ENCODE data around the gene ARX.

Gene ARX

DNA sequence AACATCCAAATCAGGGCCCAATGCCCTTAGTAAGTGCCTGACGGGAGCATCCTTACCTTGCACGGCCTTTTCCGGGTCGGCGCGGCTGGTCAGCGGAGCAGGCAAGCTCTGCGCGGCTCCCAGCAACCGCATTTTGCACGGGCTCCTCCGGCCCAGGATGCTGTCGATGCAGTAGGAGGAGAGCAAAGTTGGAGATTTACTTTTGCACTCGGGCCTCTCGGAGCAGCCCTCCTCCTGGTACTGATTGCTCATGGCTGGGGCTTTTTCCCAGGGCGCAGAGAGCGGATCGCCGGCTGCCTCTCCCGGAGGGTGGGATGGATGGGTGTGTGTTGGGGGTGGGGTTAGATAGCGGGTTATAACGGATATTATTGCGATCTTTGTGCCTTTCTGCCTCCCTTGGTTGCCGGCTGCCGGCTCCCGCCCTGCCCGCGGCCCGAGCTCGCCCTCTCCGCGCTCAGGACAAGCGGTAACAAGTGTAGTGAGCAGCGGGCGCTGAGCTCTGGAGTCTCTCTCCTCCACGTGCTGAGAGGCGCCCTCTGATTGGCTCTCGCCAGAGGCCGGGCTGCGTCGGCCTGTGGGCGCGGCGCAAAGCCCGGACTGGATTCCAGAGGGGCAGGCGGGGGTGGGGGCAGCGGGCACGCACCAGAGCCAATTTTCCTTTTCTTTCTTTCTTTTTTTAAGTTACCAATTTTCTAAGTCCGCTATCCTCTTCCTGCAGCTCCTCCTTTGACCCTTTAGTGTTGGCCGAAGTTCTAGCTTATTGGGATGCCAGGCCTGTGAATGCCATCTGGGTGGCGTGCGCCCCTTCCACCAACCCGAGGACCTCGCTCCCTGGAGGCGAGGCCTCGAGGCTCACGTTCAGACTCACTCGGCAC lies at the start of gene ARX:
TSS of gene ARX (minus strand) at position 480 of the 875 bp plus-strand sequence. CDS start at position 252, 228 bp downstream.
- DNase-seq (ENCODE audit: low read depth in 2 of 2), result no peak

- DNase-seq (ENCODE audit: low read depth in 2 of 2), result no peak
These were observed 43.5 kb upstream of the ARX start for GRCh38 chrX:25059273-25059672.

- no peak for DNase-seq (ENCODE audit: low read depth in 2 of 2)
These were observed 37.2 kb upstream of the ARX start for GRCh38 chrX:25052798-25053534.

DNA sequence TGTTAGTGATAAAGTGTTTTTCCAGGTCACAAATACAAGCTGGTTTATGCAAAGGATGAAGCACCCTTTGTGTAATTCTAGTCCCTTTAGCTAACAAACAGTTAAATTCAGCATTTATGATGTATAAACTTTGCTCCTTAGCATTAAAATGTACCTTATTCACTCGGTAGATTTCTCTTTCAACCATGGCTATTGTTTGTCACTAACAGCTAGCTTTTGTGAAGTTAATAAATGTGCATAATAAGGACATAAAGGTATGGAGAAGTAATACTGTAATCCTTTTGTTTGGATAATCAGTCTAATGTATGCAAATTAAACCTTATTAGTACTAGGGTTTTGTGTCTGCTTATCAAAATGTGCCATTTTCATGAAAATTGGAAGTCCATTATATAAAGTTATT lies 34.2 kb upstream of the ARX start:
- DNase-seq (ENCODE audit: low read depth in 2 of 2), result no peak

DNA sequence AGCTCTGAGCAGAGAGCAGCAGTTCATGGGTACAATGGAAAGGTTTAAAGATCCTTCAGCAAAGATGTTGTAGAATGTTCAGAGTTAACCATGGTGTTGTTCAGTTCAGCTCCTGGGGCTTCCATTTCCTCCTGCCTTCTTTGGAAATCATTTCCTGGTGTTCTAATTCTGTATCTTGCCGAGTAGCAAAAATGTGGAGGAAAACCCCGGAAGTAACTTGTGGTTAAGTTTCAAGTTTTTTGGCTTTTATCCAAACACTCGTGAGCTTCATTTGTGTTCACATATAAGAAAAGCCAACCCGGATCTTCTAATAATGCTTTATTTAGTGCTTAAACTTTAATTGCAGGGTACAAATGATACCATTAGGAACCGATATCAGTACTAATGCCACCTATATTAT lies 33.6 kb upstream of the ARX start:
- DNase-seq (ENCODE audit: low read depth in 2 of 2), result no peak

- DNase-seq (ENCODE audit: low read depth in 2 of 2), result no peak
These were observed 32.4 kb upstream of the ARX start for GRCh38 chrX:25048178-25048577.

GRCh38 chrX:25043192-25043591 lies 27.4 kb upstream of the ARX start:
- DNase-seq (ENCODE audit: low read depth in 2 of 2), result no peak

- no peak for DNase-seq (ENCODE audit: low read depth in 2 of 2)
These were observed 23.3 kb upstream of the ARX start for GRCh38 chrX:25039036-25039435.

GRCh38 chrX:25034889-25035288 lies 19.1 kb upstream of the ARX start:
- no peak for DNase-seq (ENCODE audit: low read depth in 2 of 2)

GRCh38 chrX:25029288-25029825 lies 13.6 kb upstream of the ARX start:
- no peak for DNase-seq (ENCODE audit: low read depth in 2 of 2)

DNA sequence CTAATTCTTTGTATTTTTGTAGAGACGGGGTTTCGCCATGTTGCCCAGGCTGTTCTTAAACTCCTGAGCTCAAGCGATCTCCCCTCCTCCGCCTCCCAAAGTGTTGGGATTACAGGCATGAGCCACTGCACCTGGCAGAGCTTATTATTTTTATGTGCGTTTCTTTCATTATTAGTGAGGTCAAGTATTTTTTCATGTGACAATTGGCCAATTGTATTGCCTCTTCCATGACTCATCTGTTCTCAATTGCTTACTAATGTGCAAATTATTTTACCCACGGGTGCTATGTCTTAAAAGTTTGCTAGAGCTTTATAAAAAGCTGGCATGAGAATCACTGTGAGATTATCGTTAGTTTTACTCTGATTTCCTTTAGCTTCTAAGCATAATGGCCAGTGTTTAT lies 13.0 kb upstream of the ARX start:
- DNase-seq (ENCODE audit: low read depth in 2 of 2), result no peak

- no peak for DNase-seq (ENCODE audit: low read depth in 2 of 2)
These were observed 10.8 kb upstream of the ARX start for GRCh38 chrX:25026576-25026975.

- DNase-seq (ENCODE audit: low read depth in 2 of 2), result no peak
These were observed 9.8 kb upstream of the ARX start for GRCh38 chrX:25025615-25026014.

DNA sequence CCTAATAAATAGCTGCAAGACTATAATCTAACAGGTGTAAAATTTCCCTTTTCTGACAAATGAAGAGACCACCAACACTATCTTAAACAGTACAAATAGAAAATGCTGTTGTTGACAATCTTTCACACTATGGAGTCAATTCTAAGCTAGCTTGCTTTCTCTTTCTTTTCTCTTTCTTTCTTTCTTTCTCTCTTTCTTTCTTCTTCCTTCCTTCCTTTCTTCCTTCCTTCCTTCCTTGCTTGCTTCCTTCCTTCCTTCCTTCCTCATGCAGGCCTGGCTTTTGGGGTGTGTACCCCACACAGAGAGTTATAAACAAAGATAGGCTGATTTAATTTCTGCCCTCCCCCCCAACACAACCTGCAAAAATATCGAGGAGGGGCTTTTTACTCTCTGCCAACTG lies 8.1 kb upstream of the ARX start:
- no peak for DNase-seq (ENCODE audit: low read depth in 2 of 2)

DNA sequence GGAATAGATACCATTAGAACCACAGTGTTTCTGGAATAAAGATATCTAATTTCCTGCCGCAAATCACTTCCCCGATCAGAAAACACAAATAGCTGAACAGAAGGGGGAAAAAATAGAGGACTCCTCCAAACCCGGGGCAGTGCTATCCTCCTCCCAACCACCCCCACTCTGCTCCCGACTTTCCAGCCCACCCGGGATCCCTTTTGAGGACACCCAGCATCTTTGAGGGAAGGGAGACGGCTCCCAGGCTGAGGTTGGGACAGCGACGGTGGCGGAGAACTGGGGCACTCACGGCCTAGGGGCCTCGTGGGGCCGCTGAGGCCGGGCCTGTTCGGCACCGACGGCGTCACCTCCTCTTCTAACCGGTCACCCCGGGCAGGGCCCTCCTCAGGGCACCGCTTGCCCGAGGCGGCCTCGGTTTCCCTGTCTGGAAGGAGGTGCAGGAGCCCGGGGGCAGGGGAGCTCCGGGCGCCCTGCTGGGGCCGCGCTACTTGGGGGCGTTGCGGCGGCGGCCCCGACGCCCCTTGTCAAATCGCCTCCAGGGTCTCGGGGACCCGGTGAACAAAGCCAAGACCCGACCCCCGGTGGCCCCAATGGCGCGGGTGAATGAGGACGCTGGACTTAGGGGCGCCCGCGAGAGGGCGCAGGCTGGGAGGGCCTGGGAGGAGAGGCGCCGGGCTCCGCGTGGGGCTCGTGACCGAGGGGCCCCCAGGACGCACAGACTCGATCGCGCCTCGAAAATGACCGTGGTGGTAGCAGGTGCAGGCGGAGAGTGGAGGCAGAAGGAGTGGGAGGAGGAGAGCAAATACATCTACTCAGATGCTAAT lies 6.9 kb upstream of the ARX start:
- no peak for DNase-seq (ENCODE audit: low read depth in 2 of 2)

DNA sequence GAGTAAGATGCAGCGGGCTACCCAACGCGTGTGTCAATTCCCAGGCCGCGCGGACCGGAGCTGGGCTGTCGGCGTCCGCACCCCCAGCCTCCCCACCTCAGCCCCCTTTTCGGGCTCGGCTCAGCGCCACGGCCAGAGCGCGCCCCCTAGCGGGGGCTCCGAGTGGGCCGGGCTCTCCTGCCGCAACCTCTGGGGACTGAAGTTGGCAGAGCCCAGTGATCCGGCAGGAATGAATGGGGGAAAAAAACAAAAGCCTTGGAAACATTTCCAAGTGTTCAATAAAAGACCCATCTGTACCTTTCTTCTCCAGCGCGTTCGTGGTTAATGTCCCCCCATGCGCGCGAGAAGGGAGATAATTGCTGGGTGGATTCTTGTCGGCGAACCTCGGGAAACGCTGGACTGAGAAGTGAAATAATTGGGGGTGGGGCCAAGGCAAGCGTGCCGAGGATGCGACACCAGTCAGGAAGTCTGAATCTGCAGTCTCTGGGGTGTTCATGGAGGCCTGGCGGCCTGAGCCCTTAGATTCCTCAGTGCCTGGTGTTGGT lies 5.2 kb upstream of the ARX start:
- no peak for DNase-seq (ENCODE audit: low read depth in 2 of 2)

DNA sequence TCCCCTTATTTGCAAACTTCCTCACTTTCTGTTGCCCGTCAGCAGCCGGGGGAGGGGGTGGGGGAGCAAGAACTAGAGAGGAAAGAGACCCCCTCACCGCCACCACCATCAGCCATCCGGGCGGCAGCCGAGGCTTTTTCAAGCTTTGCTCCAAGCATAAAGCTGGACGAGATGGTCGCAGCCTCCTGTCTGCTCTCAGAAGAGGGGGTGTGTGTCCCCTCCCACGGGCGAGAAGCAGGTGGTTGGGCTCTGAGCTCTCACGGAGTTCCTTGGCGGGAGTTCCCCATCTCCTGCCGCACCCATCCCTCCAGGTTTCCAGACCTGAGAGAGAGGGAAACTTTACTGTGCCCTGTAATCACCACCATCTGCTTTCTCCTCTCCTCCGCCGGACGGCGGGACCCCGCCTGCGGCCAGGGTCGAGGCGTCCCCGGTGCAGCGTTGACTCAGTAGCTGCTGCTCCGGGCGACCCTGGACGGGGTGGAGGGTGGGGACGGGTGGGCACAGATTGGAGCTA lies 4.7 kb upstream of the ARX start:
- no peak for DNase-seq (ENCODE audit: low read depth in 2 of 2)

GRCh38 chrX:25019707-25020390 lies 4.1 kb upstream of the ARX start:
- no peak for DNase-seq (ENCODE audit: low read depth in 2 of 2)

- no peak for DNase-seq (ENCODE audit: low read depth in 2 of 2)
These were observed 2.9 kb upstream of the ARX start for GRCh38 chrX:25018682-25019081.

GRCh38 chrX:25017667-25018247 lies 2.0 kb upstream of the ARX start:
- no peak for DNase-seq (ENCODE audit: low read depth in 2 of 2)
